ENCODE results near the gene SETD7. TPM values are rescaled to one million over a fixed set of nuclear protein-coding genes. Genes with fewer than 3 reads are reported as not detected.

Gene SETD7
- total and polyA plus RNA-seq, 2 of the 8 experiments (the other 6 are each of a cell fraction or from before 2014, with no cell fraction given), result 1.5 to 4.6 TPM

- POLR2A ChIA-PET (ENCODE audit: partially characterized antibody), result no interaction called here
- H3K56ac ChIP-seq (replicated peaks; ENCODE audit: insufficient read length, low read depth, low read length), result no peak overlapping the region
- no peak overlapping the region for H3K18ac ChIP-seq (ENCODE audit: extremely low read depth, low read length)
- CTCF ChIA-PET (ENCODE audit: partially characterized antibody), result interaction anchor here (0.6 to 13.0 kb wide), 11 partner anchors 8 to 180 kb away, joined by 3 to 318 read pairs (median 3); no protein-coding TSS in a partner anchor
- H3K27me3 ChIP-seq (replicated peaks in 1 of 4; ENCODE audit: control insufficient read depth in 3 of 4, extremely low read depth in 1 of 4, insufficient read depth in 3 of 4, low read length in 3 of 4), result no peaks in the 10 kb centered on the region; a peak in 1 of 7 replicates
- H3K9ac ChIP-seq (replicated peaks in 1 of 4; ENCODE audit: extremely low read depth in 1 of 4, low read depth in 3 of 4, low read length in 3 of 4), result no peak overlapping the region
- H3K27ac ChIP-seq (ENCODE audit: low read depth, low read length), result no peak overlapping the region
- H4K5ac ChIP-seq (ENCODE audit: insufficient read length, low read depth, low read length), result no peak overlapping the region
- H3K23ac ChIP-seq (ENCODE audit: insufficient read length), result no peak overlapping the region
- DNase-seq (ENCODE audit: low read depth in 1 of 2, low spot score in 2 of 2) (no peak), FAIRE-seq (no peak)
- no peak overlapping the region for H3K4me3 ChIP-seq (ENCODE audit: extremely low read depth in 1 of 4, insufficient read depth in 2 of 4, low read depth in 3 of 4, low read length in 4 of 4)
- H2BK5ac ChIP-seq (ENCODE audit: low read depth, low read length), result no peak overlapping the region
- no peaks in the 10 kb centered on the region for H3K4me1 ChIP-seq (replicated peaks in 1 of 4; ENCODE audit: control insufficient read depth in 3 of 4, insufficient read depth in 4 of 4, low read length in 3 of 4)
- no peak overlapping the region for H2BK15ac ChIP-seq (ENCODE audit: low read length)
- H3K79me1 ChIP-seq (ENCODE audit: low read depth, low read length), result no peaks in the 10 kb centered on the region
- no peaks in the 10 kb centered on the region for H3K79me2 ChIP-seq (ENCODE audit: control insufficient read depth in 1 of 2, insufficient read depth in 2 of 2, low read length in 2 of 2)
- no peaks in the 10 kb centered on the region for H3K23me2 ChIP-seq (ENCODE audit: low read depth, low read length)
- no peaks in the 10 kb centered on the region for H3K36me3 ChIP-seq (ENCODE audit: control insufficient read depth in 2 of 4, insufficient read depth in 4 of 4, low read length in 3 of 4)
- H2BK12ac ChIP-seq (ENCODE audit: low read depth, low read length), result no peak overlapping the region
- no peak overlapping the region for H3K14ac ChIP-seq (ENCODE audit: insufficient read length)
- 81% methylated on average over 4 of the region's 4 CpGs; no CpG with 5 or more reads in 1 of the 2 experiments for WGBS, 2 experiments (ENCODE audit: extremely low coverage in 1 of 2, insufficient coverage in 1 of 2, insufficient read length in 1 of 2, insufficient replicate concordance in 2 of 2, low coverage in 1 of 2, low lambda C conversion rate in 2 of 2, missing lambda C conversion rate in 1 of 2)
- no peaks in the 10 kb centered on the region for H3K9me3 ChIP-seq (ENCODE audit: insufficient read depth in 2 of 2, low read depth in 1 of 2, low read length in 1 of 2)
- no peaks in the 10 kb centered on the region for H4K20me1 ChIP-seq (replicated peaks in 1 of 2; ENCODE audit: control insufficient read depth in 1 of 2, insufficient read depth in 2 of 2, low read length in 2 of 2)
- H2BK20ac ChIP-seq (ENCODE audit: low read length), result no peak overlapping the region
- H2AK5ac ChIP-seq (ENCODE audit: low read depth, low read length), result no peak overlapping the region
- H4K91ac ChIP-seq (replicated peaks; ENCODE audit: insufficient read length, low read length), result no peak overlapping the region
- H3K4ac ChIP-seq (replicated peaks; ENCODE audit: insufficient read length, low read depth, low read length), result no peak overlapping the region
- TF ChIP-seq RXRA (IDR thresholded peaks at IDR 0.05; ENCODE audit: insufficient read depth, low read depth, low read length) (no peak), TAF7 (optimal IDR thresholded peaks at IDR 0.05; ENCODE audit: borderline replicate concordance, low read depth, low read length) (no peak)
- H3K4me2 ChIP-seq (ENCODE audit: insufficient read depth in 1 of 2, low read depth in 2 of 2, low read length in 2 of 2), result no peak overlapping the region
- H2AFZ ChIP-seq (ENCODE audit: low read length), result no peak overlapping the region
- no peak overlapping the region for H2BK120ac ChIP-seq (replicated peaks; ENCODE audit: low read depth, low read length)
- H4K8ac ChIP-seq (ENCODE audit: extremely low read depth, insufficient read depth, low read length), result no peak overlapping the region
Observed at GRCh38 chr4:139596684-139597279, 40.8 kb upstream of the SETD7 start.

All from H1 (cell line).